ENCODE results near the gene SCN8A.

Gene SCN8A

DNA sequence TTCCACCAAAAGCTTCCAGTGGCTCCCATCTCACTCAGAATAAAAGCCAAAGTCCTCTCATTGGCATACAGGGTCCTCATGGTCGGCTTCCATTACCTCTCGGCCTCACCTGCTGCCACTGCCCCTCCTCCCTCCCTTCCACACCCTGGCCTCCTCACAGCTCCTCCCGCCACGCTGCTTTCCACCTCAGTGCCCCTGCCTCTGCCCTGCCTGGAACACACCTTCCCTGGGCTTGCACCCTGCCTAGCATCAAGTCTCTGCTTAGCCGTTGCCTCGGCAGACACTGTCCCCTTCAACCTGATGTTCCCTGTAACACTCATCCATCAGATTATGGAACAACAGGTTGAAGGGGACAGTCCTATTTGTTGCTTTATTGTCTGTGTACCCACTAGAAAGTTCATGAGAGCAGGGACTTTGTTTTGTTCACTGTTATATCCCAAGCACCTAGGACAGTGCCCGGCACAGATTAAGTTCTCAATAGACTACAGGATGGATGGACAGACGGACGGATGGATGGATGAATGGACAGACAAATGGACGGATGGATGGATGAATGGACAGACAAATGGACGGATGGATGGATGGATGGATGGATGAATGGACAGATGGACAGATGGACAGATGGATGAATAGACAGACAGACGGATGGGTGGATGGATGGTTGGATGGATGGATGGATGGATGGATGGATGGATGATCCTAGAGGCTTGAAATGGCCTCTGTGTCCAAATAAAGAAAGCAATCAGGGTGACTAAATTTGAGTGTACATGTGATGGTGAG, 242.6 kb downstream of the SCN8A start:
- DNase-seq (ENCODE audit: low spot score) = no peak

DNA sequence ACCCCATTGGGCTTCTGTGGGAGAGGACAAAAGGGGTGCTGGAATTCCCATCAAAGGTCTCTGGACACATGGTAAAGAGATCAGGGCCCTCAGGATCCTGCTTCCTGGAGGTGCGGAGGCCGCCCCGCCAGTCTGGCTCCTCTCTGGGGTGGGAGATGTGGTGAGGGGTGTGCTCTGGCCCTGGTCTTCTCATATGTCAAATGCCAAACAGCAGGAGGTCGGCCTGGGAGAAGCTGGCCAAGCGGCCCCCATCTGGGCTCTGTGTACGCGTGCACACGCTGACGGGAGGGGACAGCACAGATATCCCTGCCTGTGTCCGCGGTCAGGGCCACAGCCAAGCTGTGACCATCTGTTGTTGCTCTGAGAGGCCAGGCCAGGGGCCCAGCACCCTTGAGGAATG, 243.4 kb downstream of the SCN8A start:
- DNase-seq (ENCODE audit: low spot score) = no peak

DNA sequence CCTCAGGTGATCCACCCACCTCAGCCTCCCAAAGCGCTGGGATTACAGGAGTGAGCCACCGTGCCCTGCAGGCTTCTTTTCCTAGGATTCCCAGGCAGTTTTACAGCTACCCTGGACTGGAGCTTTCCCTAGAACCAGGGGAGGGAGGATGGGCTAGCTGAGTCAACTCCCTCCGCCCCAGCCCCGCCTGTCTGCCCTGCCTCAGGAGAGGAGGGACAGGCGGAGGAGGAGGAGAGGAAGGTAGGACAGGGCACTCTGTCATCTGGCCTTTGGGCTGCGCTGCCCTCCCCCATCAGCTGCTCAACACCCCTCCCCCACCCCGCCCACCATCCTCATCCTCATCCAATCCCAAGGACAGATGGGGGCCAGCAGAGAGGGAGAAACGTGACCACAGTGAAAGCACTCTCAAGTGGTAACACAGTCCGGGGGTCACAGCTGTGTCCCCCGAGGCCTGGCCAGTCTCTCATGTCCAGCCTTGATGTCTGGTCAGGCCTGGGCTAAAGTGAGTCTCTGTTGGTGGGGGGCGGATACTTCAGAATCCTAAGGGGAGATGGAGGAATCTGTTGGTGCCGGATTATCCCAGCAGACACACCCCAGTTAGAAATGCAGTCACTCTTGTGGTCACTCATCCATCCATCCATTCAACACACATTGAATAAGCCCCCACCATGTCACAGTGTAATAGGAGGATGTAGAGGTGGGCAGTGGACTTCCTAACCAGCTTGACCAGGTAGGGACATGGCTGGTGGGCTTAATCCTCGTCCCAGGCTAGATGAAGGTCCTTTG, 245.2 kb downstream of the SCN8A start:
- DNase-seq (ENCODE audit: low spot score) = no peak

DNA sequence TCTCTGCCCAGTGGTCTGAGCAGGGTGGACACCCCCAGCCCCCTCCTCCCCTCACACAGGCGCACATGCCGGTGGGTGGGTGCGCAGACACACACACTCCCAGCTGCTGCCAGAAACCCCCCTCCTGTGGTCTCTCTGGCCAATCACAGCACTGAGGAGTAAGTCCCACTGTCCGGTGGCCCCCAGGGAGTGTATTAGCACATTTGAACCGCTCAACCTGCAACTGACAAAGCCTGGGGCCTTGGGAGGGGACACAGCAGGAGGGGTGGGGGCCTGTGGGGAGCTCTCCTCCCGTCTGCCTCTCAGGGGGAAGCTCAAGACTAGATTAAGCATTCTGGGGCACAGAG, 245.8 kb downstream of the SCN8A start:
- no peak for DNase-seq (ENCODE audit: low spot score)

DNA sequence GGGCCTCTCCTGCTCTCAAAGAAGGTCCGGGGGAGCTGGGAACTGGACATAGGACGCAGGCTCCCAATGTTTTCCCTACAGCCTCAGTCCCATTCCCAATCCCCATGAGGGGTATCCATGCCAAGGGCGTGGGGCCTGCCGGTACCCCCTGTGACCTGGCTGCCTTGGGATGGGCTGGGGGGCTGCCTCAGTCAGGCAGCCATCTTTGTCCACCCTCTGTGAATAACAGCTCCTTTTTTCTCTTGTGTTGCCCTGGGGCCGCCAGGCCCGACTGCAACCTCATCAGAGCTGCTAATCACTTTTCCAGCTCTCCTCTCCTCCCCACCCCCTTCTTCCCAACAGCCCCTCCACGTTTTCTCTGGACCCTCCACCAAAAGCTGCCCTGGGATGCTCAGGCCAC, 246.3 kb downstream of the SCN8A start:
- DNase-seq (ENCODE audit: low spot score) = no peak

DNA sequence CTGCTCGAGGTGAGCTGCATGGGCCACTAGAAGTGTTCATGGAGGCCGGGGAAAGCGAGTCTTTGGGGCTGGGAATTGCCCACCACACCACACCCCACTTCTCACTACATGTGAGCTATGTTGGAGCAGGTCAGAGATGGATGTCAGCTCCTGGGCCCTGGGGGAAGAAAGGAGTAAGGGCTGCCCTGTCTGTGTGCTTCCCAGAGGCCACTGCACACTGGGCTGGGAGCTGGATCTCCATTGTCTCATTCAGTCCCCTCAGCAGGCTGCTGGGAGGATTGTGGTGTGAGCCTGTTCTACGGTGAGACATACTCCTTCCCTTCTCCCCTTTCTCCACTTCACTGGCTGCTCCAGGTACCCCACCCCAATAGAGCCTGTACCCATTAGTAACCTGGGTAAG, 247.0 kb downstream of the SCN8A start:
- no peak for DNase-seq (ENCODE audit: low spot score)

DNA sequence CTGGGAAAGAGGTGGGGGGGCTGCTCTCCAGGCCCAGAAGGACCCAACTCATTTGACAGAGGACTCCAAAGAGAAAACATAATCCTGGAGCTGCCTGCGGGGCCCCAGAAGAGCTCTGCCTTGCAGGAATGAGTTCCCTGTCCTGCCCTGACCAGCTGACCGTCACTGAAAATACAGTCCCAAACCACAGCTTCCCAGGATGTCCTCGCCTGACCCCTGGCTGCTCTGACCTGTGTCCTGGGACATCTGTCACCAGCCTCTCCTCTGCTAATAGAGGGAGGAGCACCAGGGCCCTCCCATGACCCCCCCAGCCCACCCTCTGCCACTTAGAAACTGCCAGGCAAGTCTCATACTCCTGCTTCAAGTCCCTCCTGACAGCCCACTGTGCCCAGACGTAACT, 247.7 kb downstream of the SCN8A start:
- no peak for DNase-seq (ENCODE audit: low spot score)

DNA sequence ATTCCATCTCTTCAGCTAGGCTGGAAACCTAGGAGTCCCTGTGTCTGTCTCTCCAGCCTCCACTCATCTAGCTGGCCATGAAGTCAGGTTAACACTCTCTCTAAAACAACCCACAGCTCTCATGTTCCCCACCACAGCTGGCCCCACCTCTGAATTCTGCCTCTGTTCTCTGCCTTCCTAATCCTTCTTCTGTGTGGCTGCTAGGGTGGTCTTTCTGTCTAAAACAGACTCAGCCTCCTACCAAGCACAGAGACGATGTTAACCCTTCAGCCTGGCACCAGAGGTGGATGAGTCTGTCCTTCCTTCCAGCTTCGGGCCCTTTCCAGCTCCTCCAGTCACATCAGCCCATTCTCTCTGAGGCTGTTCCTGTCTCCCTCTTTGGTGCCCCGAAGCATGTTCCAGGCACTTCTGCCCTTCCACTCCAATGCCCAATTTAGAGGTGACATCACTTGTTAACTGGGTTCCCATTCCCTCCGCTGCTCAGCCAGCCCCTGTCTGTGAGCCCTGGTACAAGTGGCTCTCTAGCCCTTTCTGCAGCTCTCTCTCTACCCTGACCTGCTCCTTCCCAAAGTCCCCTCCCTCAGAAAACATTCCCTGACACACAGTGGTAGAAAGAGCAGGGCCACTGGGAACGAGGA, 248.4 kb downstream of the SCN8A start:
- DNase-seq (ENCODE audit: low spot score) = no peak

DNA sequence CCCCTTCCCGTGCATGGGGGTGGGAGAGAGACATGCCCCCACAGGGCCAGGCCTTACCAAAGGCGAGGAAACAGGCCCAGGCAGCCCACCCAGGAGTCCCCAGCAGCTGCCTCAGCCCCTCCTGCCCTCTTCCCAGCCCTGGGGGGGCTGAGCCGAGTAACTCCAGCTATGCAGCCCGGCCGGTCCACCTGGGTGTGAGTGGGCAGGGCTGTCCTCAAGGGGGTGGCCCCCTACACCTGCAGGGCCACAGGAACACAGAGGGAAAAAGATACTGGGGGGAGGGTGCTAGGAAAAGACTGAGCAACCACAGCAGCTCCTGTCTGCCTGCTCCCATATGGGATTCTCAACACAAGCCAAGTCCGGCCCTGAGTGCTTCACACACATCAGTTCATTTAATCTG, 249.9 kb downstream of the SCN8A start:
- DNase-seq (ENCODE audit: low spot score) = no peak

DNA sequence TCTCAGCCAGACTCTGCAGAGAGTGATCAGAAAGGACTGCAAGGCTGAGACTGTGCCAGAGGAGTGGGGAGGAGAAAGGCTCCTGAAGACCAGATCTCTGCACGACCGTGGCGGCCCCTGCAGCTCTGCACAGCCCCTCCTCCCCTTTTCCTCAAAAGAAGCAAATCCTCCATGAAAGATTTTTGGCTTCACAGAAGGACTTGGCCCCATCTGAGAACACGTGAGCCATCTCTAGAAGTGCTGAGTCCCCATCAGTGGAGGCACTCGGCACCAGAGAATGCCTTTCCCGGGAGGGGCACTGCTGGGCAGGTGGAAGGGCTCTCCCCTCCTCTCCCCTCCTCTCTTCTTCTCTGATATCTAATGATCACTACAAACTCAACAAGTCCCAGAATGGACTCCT, 250.7 kb downstream of the SCN8A start:
- DNase-seq (ENCODE audit: low spot score) = no peak

DNA sequence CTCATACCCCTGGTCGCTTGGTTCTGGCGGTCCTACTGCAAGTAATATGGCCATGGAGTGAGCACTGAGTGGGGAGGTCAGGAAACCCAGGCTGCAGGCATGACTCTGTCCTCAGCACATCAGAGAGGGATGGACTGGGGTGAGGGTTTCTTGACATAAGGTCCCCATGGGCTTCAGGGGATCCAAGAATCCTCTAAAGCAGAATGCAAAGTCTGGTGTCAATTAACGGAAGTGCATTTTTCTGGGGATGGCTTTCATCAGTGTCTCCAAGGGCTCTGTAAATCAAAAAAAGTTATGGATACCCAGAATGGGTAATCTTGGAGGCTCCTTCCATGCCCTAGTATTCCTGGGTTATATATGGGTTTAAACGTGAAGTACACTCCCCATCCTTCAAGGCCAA, 253.8 kb downstream of the SCN8A start:
- no peak for DNase-seq (ENCODE audit: low spot score)

DNA sequence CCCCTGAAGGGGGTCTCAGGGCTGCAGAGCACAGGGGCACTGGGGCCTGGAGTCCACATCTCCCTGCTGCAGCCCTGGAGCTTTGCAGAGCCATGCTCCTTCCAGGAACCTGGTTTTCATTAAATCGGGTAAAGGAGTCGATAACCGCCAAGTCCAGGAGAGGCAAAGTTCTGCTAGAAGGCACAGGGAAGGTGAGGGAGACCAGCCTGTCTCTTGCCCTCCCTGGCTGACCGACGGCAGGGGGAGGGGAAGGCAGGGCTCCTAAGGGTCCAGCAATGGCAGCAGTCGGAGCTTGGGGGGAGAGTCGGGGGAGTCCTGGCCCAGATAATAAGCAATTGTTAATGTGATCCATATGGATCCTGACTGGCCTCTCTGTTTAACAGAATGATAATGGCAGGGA, 254.4 kb downstream of the SCN8A start:
- no peak for DNase-seq (ENCODE audit: low spot score)

DNA sequence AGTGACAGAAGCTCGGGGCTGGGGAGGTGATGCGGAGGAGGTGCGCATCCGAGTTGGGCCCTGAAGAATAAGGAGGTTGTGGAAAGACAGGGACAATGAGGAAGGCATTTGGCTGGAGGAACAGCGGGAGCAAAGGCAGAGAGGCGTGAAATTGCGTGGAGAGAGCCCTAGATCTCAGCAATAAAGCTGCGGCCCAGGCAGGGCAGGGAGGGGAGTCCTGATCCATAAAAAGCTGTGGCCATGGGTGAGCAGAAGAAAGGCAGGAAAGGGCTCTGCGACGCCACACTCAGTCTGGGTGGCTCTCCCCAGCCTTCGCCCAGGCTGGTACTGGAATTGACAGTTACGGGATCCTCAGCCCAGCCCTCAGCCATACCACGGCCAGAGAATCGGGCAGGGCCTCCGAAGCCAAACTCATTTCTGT, 255.2 kb downstream of the SCN8A start:
- no peak for DNase-seq (ENCODE audit: low spot score)

DNA sequence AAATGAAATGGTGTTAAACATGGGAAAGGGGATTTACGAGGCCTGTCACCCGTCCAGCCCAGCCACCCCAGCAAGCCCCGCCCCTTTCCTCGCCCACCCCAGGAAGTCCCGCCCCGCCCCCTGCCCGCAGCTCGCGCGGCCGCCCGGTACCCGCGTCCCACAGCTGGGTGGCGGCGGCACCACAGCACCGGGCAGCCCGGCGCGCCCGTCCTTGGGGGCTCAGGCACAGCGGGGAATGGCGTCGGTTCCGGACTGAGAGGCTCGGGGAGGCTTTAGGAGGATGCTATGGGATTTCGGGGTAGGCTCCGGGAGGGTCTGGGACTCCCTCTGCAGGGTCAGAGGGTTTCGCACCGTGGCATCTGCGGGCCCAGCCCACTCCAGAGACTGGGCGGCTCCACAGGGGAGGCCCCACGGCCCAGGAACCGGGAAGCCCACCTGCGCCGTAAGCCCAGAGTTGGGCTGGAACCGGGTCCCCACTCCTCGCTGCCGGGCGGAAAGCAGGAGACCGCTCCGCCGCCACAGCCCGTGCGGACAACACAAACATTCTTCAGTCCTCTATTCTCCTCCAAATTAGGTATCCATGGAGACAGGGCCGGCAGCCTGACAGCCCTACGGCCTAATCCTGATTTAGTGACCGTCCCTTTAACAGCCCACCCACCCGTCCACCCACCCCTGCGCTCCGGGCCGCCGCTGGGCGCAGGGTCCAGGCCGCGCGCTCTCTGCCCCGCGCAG, 256.0 kb downstream of the SCN8A start:
- no peak for DNase-seq (ENCODE audit: low spot score)

DNA sequence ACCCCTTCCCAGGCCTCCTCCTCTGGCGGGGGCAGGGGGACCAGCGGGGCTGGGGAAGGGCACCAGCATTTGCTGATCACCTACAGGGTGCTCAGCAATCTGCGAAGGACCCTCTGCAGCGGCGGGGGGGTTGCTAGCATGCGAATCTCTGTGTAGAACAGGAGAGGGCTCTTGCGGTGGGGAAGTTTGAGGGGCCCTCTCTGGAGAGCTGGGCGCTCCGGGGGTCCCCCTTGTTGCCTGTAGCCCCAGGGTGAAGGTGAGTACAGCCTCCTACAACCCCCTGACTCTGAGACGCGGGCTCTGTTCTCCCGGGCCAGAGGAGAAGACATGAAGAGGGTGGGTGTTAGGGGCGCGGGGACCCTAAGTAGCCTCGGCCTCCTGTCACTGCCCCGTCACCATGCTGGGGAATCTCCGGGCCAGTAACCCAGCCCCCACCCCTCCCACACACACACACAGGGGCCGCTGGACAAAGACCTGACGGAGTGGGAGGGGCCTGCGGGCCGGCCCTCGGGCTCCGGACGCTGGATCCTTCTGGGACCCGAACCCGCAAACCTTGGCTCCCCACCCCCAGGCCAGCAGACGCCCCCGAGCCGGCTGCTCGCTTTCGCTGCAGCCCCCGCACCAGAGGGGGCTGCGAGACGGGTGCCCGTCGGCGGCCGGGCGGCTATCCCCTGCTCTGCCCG, 256.8 kb downstream of the SCN8A start:
- no peak for DNase-seq (ENCODE audit: low spot score)

DNA sequence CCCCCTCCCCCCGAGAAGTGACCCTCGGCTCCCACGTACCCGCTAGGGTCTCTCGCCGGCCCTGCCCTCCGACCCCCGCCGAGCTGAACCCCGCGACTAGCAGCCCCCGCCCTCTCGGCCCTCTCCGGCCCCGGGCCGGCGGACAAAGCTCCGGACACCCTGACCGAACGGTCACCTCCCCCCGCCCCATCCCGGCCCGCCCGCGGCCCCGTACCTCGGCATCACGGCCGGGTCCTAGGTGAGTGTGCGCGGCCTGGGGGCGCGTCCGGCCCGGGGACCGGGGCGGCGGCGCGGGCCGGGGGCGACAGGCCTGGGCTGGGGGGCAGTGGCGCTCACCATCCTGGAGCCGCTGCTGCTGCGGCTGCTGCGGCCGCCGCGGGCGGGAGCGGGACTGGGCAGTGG, 257.3 kb downstream of the SCN8A start, which contains the start of gene FIGNL2:
Gene FIGNL2 (minus strand): TSS at position 393 of the 402 bp plus-strand sequence. CDS start 26,305 bp downstream, outside the sequence.
- DNase-seq (ENCODE audit: low spot score) = no peak

DNA sequence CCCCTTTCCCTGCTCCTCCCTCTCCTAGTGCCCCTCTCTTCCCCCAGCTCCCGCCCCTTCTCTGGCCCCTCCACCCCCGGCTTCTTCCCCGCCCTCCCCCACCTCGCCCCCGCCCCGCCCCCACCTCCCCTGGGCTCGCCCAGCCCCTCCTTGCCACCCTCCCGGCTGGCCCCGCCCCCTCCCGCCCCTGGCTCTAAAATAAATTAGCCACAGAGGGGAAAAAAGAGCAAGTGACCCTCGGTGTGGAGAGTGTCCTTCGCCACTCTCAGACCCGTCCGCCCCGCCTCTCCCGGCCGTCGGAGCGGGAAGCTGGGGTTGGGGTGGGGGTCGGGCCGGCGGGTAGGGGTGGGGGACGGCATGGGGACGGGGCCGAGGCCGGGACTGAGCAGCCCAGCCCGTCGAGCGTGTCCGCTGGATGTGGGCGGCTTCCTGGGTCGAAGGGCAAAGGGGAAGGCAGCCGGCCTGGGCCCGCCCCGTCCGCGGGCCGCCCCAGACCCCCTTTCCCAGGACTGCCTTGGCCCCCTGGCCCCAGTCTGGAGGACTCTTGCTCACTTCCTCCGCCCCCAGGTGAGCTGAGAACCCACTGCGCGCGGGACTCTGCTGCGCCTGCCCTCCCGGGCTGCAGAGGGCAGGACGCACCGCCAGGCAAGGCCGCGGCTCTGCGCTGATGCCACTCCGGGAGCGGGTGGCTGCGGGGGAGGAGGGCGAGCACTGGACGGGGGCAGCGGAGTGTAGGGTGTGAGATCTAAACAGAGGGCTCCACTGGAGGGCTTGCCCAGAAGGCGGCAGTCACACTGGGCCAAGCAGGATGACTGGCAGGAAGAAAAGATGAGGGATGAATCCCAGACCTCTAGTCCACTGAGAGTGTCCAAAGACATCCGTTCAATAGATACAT, 258.1 kb downstream of the SCN8A start:
- DNase-seq (ENCODE audit: low spot score) = no peak

DNA sequence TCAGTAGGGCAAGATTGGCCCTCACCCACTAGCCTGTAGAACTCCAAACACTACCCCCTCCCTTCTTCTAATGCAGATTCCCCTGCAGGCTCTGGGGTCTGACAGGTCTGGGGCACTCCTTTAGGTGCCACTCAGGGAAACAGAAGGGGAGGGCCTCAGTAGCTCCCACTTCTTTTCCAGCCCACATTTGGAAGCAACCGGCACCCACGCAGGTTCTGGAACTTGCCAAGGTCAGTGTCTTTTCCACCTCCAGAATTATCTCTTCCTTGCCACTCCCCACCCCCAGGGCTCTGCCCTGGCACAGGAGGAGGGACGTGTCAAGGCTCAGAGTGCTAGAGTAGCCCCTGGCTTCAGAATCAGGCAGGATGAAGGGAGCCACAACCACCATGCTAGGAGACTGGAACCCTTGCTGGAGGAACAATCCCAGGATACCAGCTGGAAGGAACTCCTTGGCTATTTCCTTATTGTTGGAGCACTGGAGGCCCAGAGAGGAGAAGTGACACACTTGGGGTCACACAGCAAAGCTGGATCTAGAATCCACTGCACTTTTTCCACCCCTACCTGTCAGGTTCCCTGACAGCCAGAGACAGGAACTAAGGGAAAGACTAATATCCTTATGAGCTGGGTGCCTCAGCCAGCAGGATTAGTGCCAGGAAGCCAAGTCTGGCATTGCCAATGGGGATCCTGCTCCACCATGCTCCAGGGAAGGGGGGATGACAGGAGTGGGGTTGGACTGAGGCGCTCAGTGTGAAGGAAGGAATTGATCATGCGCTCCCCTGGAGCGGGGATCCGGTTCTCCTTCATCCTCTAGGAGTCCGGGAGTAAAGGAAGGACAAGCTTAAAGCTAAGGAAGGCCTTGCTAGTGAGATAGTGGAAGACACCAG, 259.3 kb downstream of the SCN8A start:
- no peak for DNase-seq (ENCODE audit: low spot score)

DNA sequence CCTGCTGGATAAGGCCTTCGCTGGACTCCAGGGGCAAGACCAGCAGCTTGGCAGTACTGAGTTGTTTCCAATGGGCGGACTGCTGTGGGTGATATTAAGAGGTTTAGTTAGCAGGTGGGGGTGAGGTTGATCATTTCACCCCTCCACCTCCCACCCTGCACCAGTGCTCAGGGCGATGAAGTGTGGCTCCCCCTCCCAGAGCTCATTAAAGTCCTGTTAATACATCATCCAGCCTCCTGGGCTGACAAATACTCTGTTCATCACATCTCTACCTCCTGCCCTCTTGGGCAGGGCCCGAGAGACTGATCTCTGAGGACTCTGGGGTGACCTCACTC, 259.9 kb downstream of the SCN8A start:
- DNase-seq (ENCODE audit: low spot score) = no peak

Data from globus pallidus (tissue), 1 donor.